ENCODE data around the gene PHPT1. TPM values are rescaled to one million over a fixed set of nuclear protein-coding genes. Genes with fewer than 3 reads are reported as not detected.

The PHPT1 gene
- total and polyA plus RNA-seq, 2 of the 13 experiments (the other 11 are each of a cell fraction or from before 2014, with no cell fraction given) = 189 to 192 TPM

GRCh38 chr9:136850866-136851775, 1.9 kb downstream of the PHPT1 start (continued):
- no peak for TF ChIP-seq PRDM15 (CRISPR knock-in tag; IDR thresholded peaks at IDR 0.05)
- no peak for TF ChIP-seq KAT8 (CRISPR knock-in tag; IDR thresholded peaks at IDR 0.05)
- 0 out of 2 replicates have a peak, but pooled peaks have one; percentile 37 for TF ChIP-seq ZC3H13 (CRISPR knock-in tag; IDR thresholded peaks at IDR 0.05)
- TF ChIP-seq PPARG (CRISPR knock-in tag; conservative IDR thresholded peaks at IDR 0.05) = no peak
- TF ChIP-seq ZNF740 (CRISPR knock-in tag; IDR thresholded peaks at IDR 0.05) = no peak
- no peak for TF ChIP-seq YEATS2 (CRISPR knock-in tag; IDR thresholded peaks at IDR 0.05; ENCODE audit: borderline replicate concordance)
- no peak for TF ChIP-seq ERF (CRISPR knock-in tag; IDR thresholded peaks at IDR 0.05)

Measured in HepG2 (cell line).